ENCODE results near the gene COX6B1. TPM values are rescaled to one million over a fixed set of nuclear protein-coding genes. Genes with fewer than 3 reads are reported as not detected.

The COX6B1 gene
- total and polyA plus RNA-seq, 2 of the 8 experiments (the other 6 are each of a cell fraction or from before 2014, with no cell fraction given) = 437 to 1,052 TPM

- no peak for FAIRE-seq
- H4K5ac ChIP-seq (ENCODE audit: insufficient read length, low read depth, low read length) = no peak overlapping the region
Observed at GRCh38 chr19:35665604-35666003, 17.5 kb downstream of the COX6B1 start.

More at GRCh38 chr19:35665604-35666003, 17.5 kb downstream of the COX6B1 start:
- 76% methylated on average over 7 of the region's 7 CpGs; no CpG with 5 or more reads in 1 of the 2 experiments for WGBS, 2 experiments (ENCODE audit: extremely low coverage in 1 of 2, insufficient coverage in 1 of 2, insufficient read length in 1 of 2, insufficient replicate concordance in 2 of 2, low coverage in 1 of 2, low lambda C conversion rate in 2 of 2, missing lambda C conversion rate in 1 of 2)
- H3K18ac ChIP-seq (ENCODE audit: extremely low read depth, low read length) = no peak overlapping the region
- no peak overlapping the region for H3K56ac ChIP-seq (replicated peaks; ENCODE audit: insufficient read length, low read depth, low read length)
- no peaks in the 10 kb centered on the region; a peak in 1 of 7 replicates for H3K27me3 ChIP-seq (replicated peaks in 1 of 4; ENCODE audit: control insufficient read depth in 3 of 4, extremely low read depth in 1 of 4, insufficient read depth in 3 of 4, low read length in 3 of 4)
- no peak overlapping the region for H3K14ac ChIP-seq (ENCODE audit: insufficient read length)
- no peak overlapping the region for H3K27ac ChIP-seq (ENCODE audit: low read depth, low read length)
- CTCF ChIA-PET (ENCODE audit: partially characterized antibody) = no interaction called here
- no peak overlapping the region for H2BK20ac ChIP-seq (ENCODE audit: low read length)
- H3K79me1 ChIP-seq (ENCODE audit: low read depth, low read length) = no peaks in the 10 kb centered on the region; the same call in 1 of the 2 replicates
- H3K23me2 ChIP-seq (ENCODE audit: low read depth, low read length) = no peaks in the 10 kb centered on the region
- POLR2A ChIA-PET (ENCODE audit: partially characterized antibody) = interaction anchor here (1.3 to 1.6 kb wide), 2 partner anchors 13 to 17 kb away, joined by 4 read pairs; partner anchors contain the start of gene COX6B1
- H3K9ac ChIP-seq (replicated peaks in 1 of 4; ENCODE audit: extremely low read depth in 1 of 4, low read depth in 3 of 4, low read length in 3 of 4) = no peak overlapping the region
- no peaks in the 10 kb centered on the region for H3K79me2 ChIP-seq (ENCODE audit: control insufficient read depth in 1 of 2, insufficient read depth in 2 of 2, low read length in 2 of 2)
- H4K91ac ChIP-seq (replicated peaks; ENCODE audit: insufficient read length, low read length) = no peak overlapping the region
- no peak overlapping the region; the same call in 1 of the 2 replicates for H2BK5ac ChIP-seq (ENCODE audit: low read depth, low read length)
- no peak for TF ChIP-seq SP1 (IDR thresholded peaks at IDR 0.05; ENCODE audit: low read depth, low read length)
- TF ChIP-seq SP4 (IDR thresholded peaks at IDR 0.05; ENCODE audit: low read length) = no peak
- no peak for TF ChIP-seq SIX5 (IDR thresholded peaks at IDR 0.05; ENCODE audit: low read depth, low read length)
- TF ChIP-seq CHD1 (IDR thresholded peaks at IDR 0.05; ENCODE audit: low read depth, low read length) = no peak
- TF ChIP-seq NANOG (IDR thresholded peaks at IDR 0.05; ENCODE audit: insufficient read depth, low read depth, low read length, poor library complexity, severe bottlenecking) = no peak
- no peak for TF ChIP-seq HDAC6 (IDR thresholded peaks at IDR 0.05; ENCODE audit: low read depth, low read length)
- no peak for TF ChIP-seq CBX5 (IDR thresholded peaks at IDR 0.05; ENCODE audit: low read depth, low read length)
- TF ChIP-seq FOSL1 (IDR thresholded peaks at IDR 0.05; ENCODE audit: insufficient read depth, low read depth, low read length) = no peak
- TF ChIP-seq EZH2 (IDR thresholded peaks at IDR 0.05; ENCODE audit: low read depth, low read length, severe bottlenecking) = no peak
- no peak overlapping the region for H2AK5ac ChIP-seq (ENCODE audit: low read depth, low read length)
- H2BK12ac ChIP-seq (ENCODE audit: low read depth, low read length) = no peak overlapping the region
- no peak overlapping the region for H2AFZ ChIP-seq (ENCODE audit: low read length)
- no peaks in the 10 kb centered on the region for H3K9me3 ChIP-seq (ENCODE audit: insufficient read depth in 2 of 2, low read depth in 1 of 2, low read length in 1 of 2)
- H3K23ac ChIP-seq (ENCODE audit: insufficient read length) = no peak overlapping the region
- DNase-seq (ENCODE audit: low read depth in 1 of 2, low spot score in 2 of 2) = no peak
- H4K8ac ChIP-seq (ENCODE audit: extremely low read depth, insufficient read depth, low read length) = no peak overlapping the region
- H2BK15ac ChIP-seq (ENCODE audit: low read length) = no peak overlapping the region
- no peak overlapping the region for H3K4me2 ChIP-seq (ENCODE audit: insufficient read depth in 1 of 2, low read depth in 2 of 2, low read length in 2 of 2)
- no peak overlapping the region for H3K4me3 ChIP-seq (ENCODE audit: extremely low read depth in 1 of 4, insufficient read depth in 2 of 4, low read depth in 3 of 4, low read length in 4 of 4)
- H3K36me3 ChIP-seq (ENCODE audit: control insufficient read depth in 2 of 4, insufficient read depth in 4 of 4, low read length in 3 of 4) = no peaks in the 10 kb centered on the region
- no peaks in the 10 kb centered on the region for H4K20me1 ChIP-seq (replicated peaks in 1 of 2; ENCODE audit: control insufficient read depth in 1 of 2, insufficient read depth in 2 of 2, low read length in 2 of 2)
- H3K4ac ChIP-seq (replicated peaks; ENCODE audit: insufficient read length, low read depth, low read length) = no peak overlapping the region
- H3K4me1 ChIP-seq (replicated peaks in 1 of 4; ENCODE audit: control insufficient read depth in 3 of 4, insufficient read depth in 4 of 4, low read length in 3 of 4) = peaks cover 0 to 3% (median 0%) of the 10 kb centered on the region in 4 experiments; a peak in 2 of 7 replicates
- no peak overlapping the region for H2BK120ac ChIP-seq (replicated peaks; ENCODE audit: low read depth, low read length)
